Endothelial cell of umbilical vein (primary cell): ENCODE measurements around the gene PARVA. TPM values are rescaled to one million over a fixed set of nuclear protein-coding genes. Genes with fewer than 3 reads are reported as not detected.

ENCODE experiments used
- BruUV-seq: library from RNA; stranded (reverse); fragments of 400-500 nt; replicated peaks from 2 replicates; lab custom pipeline; 2021; lab: Mats Ljungman, UMichigan
- CTCF ChIA-PET: fragments of 300-600, 350-600 bp; sonication (Branson Sonifier 250); formaldehyde crosslinking; loops from one replicate; lab custom pipeline; 2021; ENCODE audit warnings: antibody characterized with exemption, inconsistent platforms; lab: Charles Lee
- POLR2A ChIA-PET: fragments of 300-600, 350-600 bp; sonication (Branson Sonifier 250); formaldehyde crosslinking; loops from one replicate; lab custom pipeline; 2021; ENCODE audit warnings: antibody characterized with exemption, inconsistent platforms; lab: Charles Lee
- DNase-seq: peaks from one replicate; pipeline ENCODE4 v3.0.0-alpha.2; 2011; ENCODE audit warnings: low read depth, low spot score
- FAIRE-seq: peaks from 2 replicates; lab custom pipeline; 2011; peaks lifted over from hg19 to GRCh38; lab: Jason Lieb, UNC
- H2AFZ ChIP-seq: 2 replicates; pipeline ENCODE4 v1.6.0; 2012; ENCODE audit warnings: low read depth, low read length, control low read depth, inconsistent platforms
- H3K27ac ChIP-seq: 2 replicates; pipeline ENCODE4 v1.5.1; 2011; ENCODE audit warnings: low read depth, mild to moderate bottlenecking, control low read depth, low read length, moderate library complexity; ENCODE audit not compliant: insufficient read depth
- H3K27me3 ChIP-seq, 2 experiments: 2 replicates each; pipeline versions ENCODE4 v1.6.0 to v1.6.1; 2011; ENCODE audit warnings: low read length in 2 of 2, mixed read lengths in 1 of 2; ENCODE audit not compliant: control insufficient read depth in 2 of 2, insufficient read depth in 2 of 2
- H3K36me3 ChIP-seq, 2 experiments: 2 replicates in 1 of 2; 3 replicates in 1 of 2; pipeline ENCODE4 v1.5.1; 2011; ENCODE audit warnings: low read length in 2 of 2, mild to moderate bottlenecking in 1 of 2, moderate library complexity in 1 of 2; ENCODE audit not compliant: control insufficient read depth in 2 of 2, insufficient read depth in 2 of 2; ENCODE audit errors: extremely low read depth in 1 of 2
- H3K4me1 ChIP-seq: 3 replicates; pipeline ENCODE4 v1.5.1; 2011; ENCODE audit warnings: mild to moderate bottlenecking, low read length; ENCODE audit not compliant: control insufficient read depth, insufficient read depth; ENCODE audit errors: extremely low read depth
- H3K4me2 ChIP-seq: 2 replicates; pipeline ENCODE4 v1.6.1; 2011; ENCODE audit warnings: low read length, control low read depth, mixed read lengths; ENCODE audit not compliant: insufficient read depth
- H3K4me3 ChIP-seq, 3 experiments: fragments of 200-600 bp in 1 of 3; sonication (generic), shearing (Covaris generic) in 1 of 3; replicated peaks in 1 of 3; 2 replicates each; pipeline ENCODE4 v1.5.1; 2011 to 2016; ENCODE audit warnings: control low read depth in 3 of 3, low read length in 3 of 3, mild to moderate bottlenecking in 2 of 3, inconsistent platforms in 1 of 3, low read depth in 1 of 3, moderate library complexity in 1 of 3; ENCODE audit not compliant: insufficient read depth in 1 of 3
- H3K79me2 ChIP-seq: 2 replicates; pipeline ENCODE4 v1.6.0; 2012; ENCODE audit warnings: low read length, inconsistent platforms; ENCODE audit not compliant: control insufficient read depth, insufficient read depth
- H3K9ac ChIP-seq: replicated peaks from 2 replicates; pipeline ENCODE3; 2011; ENCODE audit warnings: low read length, control low read depth; ENCODE audit not compliant: insufficient read depth; ENCODE audit errors: extremely low read depth
- H3K9me1 ChIP-seq: replicated peaks from 3 replicates; pipeline ENCODE4 v1.6.0; 2011; ENCODE audit warnings: mild to moderate bottlenecking, low read length; ENCODE audit not compliant: control insufficient read depth, insufficient read depth; ENCODE audit errors: extremely low read depth
- H3K9me3 ChIP-seq: replicated peaks from 2 replicates; pipeline ENCODE4 v1.5.1; 2012; ENCODE audit warnings: low read length, inconsistent platforms; ENCODE audit not compliant: control insufficient read depth, insufficient read depth
- H4K20me1 ChIP-seq: replicated peaks from 2 replicates; pipeline ENCODE3; 2011; ENCODE audit warnings: mild to moderate bottlenecking, low read length; ENCODE audit not compliant: control insufficient read depth, insufficient read depth; ENCODE audit errors: extremely low read depth
- CTCF ChIP-seq, 2 donors: IDR thresholded peaks; 1 replicate in 1 of 2; 2 replicates in 1 of 2; pipeline ENCODE4 v1.5.1; 2011; ENCODE audit warnings: low read length in 2 of 2, mild to moderate bottlenecking in 2 of 2, moderate library complexity in 2 of 2, control low read depth in 1 of 2, inconsistent platforms in 1 of 2, low read depth in 1 of 2; ENCODE audit not compliant: insufficient read depth in 1 of 2; ENCODE audit errors: extremely low read depth in 1 of 2
- EZH2 ChIP-seq: IDR thresholded peaks from 2 replicates; pipeline ENCODE4 v1.6.1; 2012; ENCODE audit warnings: borderline replicate concordance, low read depth, mild to moderate bottlenecking, moderate library complexity, low read length, inconsistent platforms; ENCODE audit not compliant: severe bottlenecking
- FOS ChIP-seq: IDR thresholded peaks from 2 replicates; pipeline ENCODE4 v1.6.1; 2011; ENCODE audit warnings: mild to moderate bottlenecking, low read length, moderate library complexity, borderline replicate concordance; ENCODE audit not compliant: insufficient read depth
- GATA2 ChIP-seq: IDR thresholded peaks from 2 replicates; pipeline ENCODE4 v1.7.0; 2011; ENCODE audit warnings: low read depth, mild to moderate bottlenecking, moderate library complexity, mixed read lengths, low read length; ENCODE audit not compliant: insufficient read length, insufficient read depth
- JUN ChIP-seq: IDR thresholded peaks from 2 replicates; pipeline ENCODE4 v1.6.1; 2011; ENCODE audit warnings: borderline replicate concordance, low read depth; ENCODE audit not compliant: insufficient read length, insufficient read depth
- MAX ChIP-seq: IDR thresholded peaks from 2 replicates; pipeline ENCODE4 v1.6.1; 2011; ENCODE audit not compliant: insufficient read depth, insufficient read length
- MYC ChIP-seq: IDR thresholded peaks from one replicate; pipeline ENCODE4 v1.6.1; 2011; ENCODE audit warnings: mild to moderate bottlenecking, low read depth, low read length
- POLR2A ChIP-seq: IDR thresholded peaks from 2 replicates; pipeline ENCODE4 v1.6.1; 2012; ENCODE audit warnings: low read depth, mild to moderate bottlenecking, control low read depth, low read length
- POLR2AphosphoS5 ChIP-seq: IDR thresholded peaks from 2 replicates; pipeline ENCODE4 v1.6.1; 2012; ENCODE audit warnings: low read depth, mild to moderate bottlenecking, control low read depth, low read length, moderate library complexity; ENCODE audit not compliant: insufficient read depth
- dilution Hi-C: fragments of 300-500 bp; cut with MboI; formaldehyde crosslinking; loops from one replicate; pipeline ENCODE4 v1.15.0; 2019; ENCODE audit warnings: low sequenced_read_pairs; ENCODE audit not compliant: extremely low pct_ligation_motif_present
- intact Hi-C: fragments of 100-400 bp; cut with micrococcal nuclease; formaldehyde crosslinking; loops from one replicate; pipeline ENCODE4 v1.10.0; 2022
- polyA plus RNA-seq, 4 experiments: library from polyadenylated mRNA; depleted of rRNA in 3 of 4; stranded (reverse) in 3 of 4; unstranded in 1 of 4; fragments of >200 nt; gene quantifications; 2 replicates each; pipeline versions ENCODE4 v1.2.1 to v1.2.3, GENCODE V29; 2011 to 2012; ENCODE audit warnings: missing spikeins in 1 of 4
- total RNA-seq: library from RNA; stranded (reverse); gene quantifications from 2 replicates; pipeline ENCODE4 v1.2.3, GENCODE V29; 2021

PARVA gene
- total and polyA plus RNA-seq, 2 donors (not counting 3 experiments of a cell fraction or from before 2014, with no cell fraction given) = 40.6 to 104 TPM

GRCh38 chr11:12483604-12484003 is 106.2 kb downstream of the PARVA start:
- no peak overlapping the region for H3K4me2 ChIP-seq
- no peaks in the 10 kb centered on the region for H3K4me1 ChIP-seq
- ChIA-PET POLR2A (no interaction called here), CTCF (interaction anchor here (1.1 to 2.4 kb wide), 5 partner anchors 10 to 195 kb away, joined by 3 to 8 read pairs (median 3); no protein-coding TSS in a partner anchor)
- H3K9me3 ChIP-seq = no peaks in the 10 kb centered on the region
- no peak overlapping the region for H3K27ac ChIP-seq
- no peak overlapping the region for H3K4me3 ChIP-seq
- DNase-seq = no peak
- intact Hi-C loops = no loop called here
- no peaks in the 10 kb centered on the region for H3K79me2 ChIP-seq
- H3K9me1 ChIP-seq = no peaks in the 10 kb centered on the region
- H3K9ac ChIP-seq = no peak overlapping the region
- no peak for FAIRE-seq
- no peaks in the 10 kb centered on the region for H3K27me3 ChIP-seq
- no peaks in the 10 kb centered on the region for H4K20me1 ChIP-seq
- dilution Hi-C loops = no loop called here
- peaks cover 14% of the 10 kb centered on the region in 2 experiments for H3K36me3 ChIP-seq
- no TSS peak for BruUV-seq
- H2AFZ ChIP-seq = no peak overlapping the region
- TF ChIP-seq POLR2AphosphoS5 = no peak
- TF ChIP-seq JUN = no peak
- no peak for TF ChIP-seq EZH2
- no peak for TF ChIP-seq CTCF (IDR thresholded peaks at IDR 0.05; ENCODE audit: extremely low read depth in 1 of 2, insufficient read depth in 1 of 2, low read depth in 1 of 2, low read length in 2 of 2)
- no peak for TF ChIP-seq POLR2A
- TF ChIP-seq FOS = no peak
- TF ChIP-seq MYC = no peak
- no peak for TF ChIP-seq MAX
- no peak for TF ChIP-seq GATA2
